Mesothelial cell of epicardium (in vitro differentiated cells): ENCODE measurements around the gene ENPP6. TPM values are rescaled to one million over a fixed set of nuclear protein-coding genes. Genes with fewer than 3 reads are reported as not detected.

Source experiments
- DNase-seq, 2 experiments: peaks; one replicate each; pipeline ENCODE4 v3.0.0; 2021; ENCODE audit warnings: low spot score in 2 of 2; ENCODE audit not compliant: unreplicated experiment in 2 of 2
- H3K27ac Mint-ChIP-seq: 2 replicates; pipeline ENCODE4 v1.8.0; 2021; ENCODE audit warnings: mixed read lengths
- H3K27me3 Mint-ChIP-seq: 2 replicates; pipeline ENCODE4 v1.8.0; 2021; ENCODE audit warnings: low read depth, mixed read lengths
- H3K36me3 Mint-ChIP-seq: 2 replicates; pipeline ENCODE4 v1.8.0; 2021; ENCODE audit warnings: mixed read lengths
- H3K4me1 Mint-ChIP-seq: 2 replicates; pipeline ENCODE4 v1.8.0; 2021; ENCODE audit warnings: mixed read lengths
- H3K4me3 Mint-ChIP-seq: 2 replicates; pipeline ENCODE4 v1.8.0; 2021; ENCODE audit warnings: mild to moderate bottlenecking, moderate library complexity, mixed read lengths
- H3K9me3 Mint-ChIP-seq: 2 replicates; pipeline ENCODE4 v1.8.0; 2021; ENCODE audit warnings: mixed read lengths
- total RNA-seq: library from RNA; stranded (reverse); gene quantifications from 3 replicates; pipeline ENCODE4 v1.2.1, GENCODE V29; 2021
- TF ChIP-seq, protein P1 (sequence below): fragments of 200-600 bp; sonication (generic); IDR thresholded peaks from one replicate; pipeline ENCODE4 v1.5.0; 2021; ENCODE audit warnings: antibody characterized with exemption; ENCODE audit not compliant: unreplicated experiment

Gene ENPP6
- total RNA-seq, 1 donor from 2014 or later = 0.11 TPM

GRCh38 chr4:184196730-184197385 is 20.8 kb downstream of the ENPP6 start:
- peaks cover 7% of the 10 kb centered on the region for H3K9me3 Mint-ChIP-seq
- H3K27me3 Mint-ChIP-seq = no peaks in the 10 kb centered on the region
- no peak for DNase-seq
- peaks cover 30% of the 10 kb centered on the region for H3K4me1 Mint-ChIP-seq
- peak overlapping the region; percentile 44 for H3K27ac Mint-ChIP-seq
- peaks cover 2% of the 10 kb centered on the region for H3K36me3 Mint-ChIP-seq
- H3K4me3 Mint-ChIP-seq = no peak overlapping the region
- TF ChIP-seq, protein P1, sequence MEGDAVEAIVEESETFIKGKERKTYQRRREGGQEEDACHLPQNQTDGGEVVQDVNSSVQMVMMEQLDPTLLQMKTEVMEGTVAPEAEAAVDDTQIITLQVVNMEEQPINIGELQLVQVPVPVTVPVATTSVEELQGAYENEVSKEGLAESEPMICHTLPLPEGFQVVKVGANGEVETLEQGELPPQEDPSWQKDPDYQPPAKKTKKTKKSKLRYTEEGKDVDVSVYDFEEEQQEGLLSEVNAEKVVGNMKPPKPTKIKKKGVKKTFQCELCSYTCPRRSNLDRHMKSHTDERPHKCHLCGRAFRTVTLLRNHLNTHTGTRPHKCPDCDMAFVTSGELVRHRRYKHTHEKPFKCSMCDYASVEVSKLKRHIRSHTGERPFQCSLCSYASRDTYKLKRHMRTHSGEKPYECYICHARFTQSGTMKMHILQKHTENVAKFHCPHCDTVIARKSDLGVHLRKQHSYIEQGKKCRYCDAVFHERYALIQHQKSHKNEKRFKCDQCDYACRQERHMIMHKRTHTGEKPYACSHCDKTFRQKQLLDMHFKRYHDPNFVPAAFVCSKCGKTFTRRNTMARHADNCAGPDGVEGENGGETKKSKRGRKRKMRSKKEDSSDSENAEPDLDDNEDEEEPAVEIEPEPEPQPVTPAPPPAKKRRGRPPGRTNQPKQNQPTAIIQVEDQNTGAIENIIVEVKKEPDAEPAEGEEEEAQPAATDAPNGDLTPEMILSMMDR = no peak

GRCh38 chr4:184193556-184194525 is 23.8 kb downstream of the ENPP6 start:
- TF ChIP-seq, protein P1 = no peak
- Mint-ChIP-seq H3K4me3 (no peak overlapping the region), H3K27me3 (no peaks in the 10 kb centered on the region), H3K27ac (no peak overlapping the region), H3K9me3 (peaks cover 7% of the 10 kb centered on the region), H3K36me3 (peaks cover 2% of the 10 kb centered on the region), H3K4me1 (peaks cover 45% of the 10 kb centered on the region)
- DNase-seq = no peak

GRCh38 chr4:184192933-184193332 is 24.7 kb downstream of the ENPP6 start:
- Mint-ChIP-seq H3K9me3 (peaks cover 7% of the 10 kb centered on the region), H3K27me3 (no peaks in the 10 kb centered on the region), H3K4me1 (peaks cover 47% of the 10 kb centered on the region), H3K27ac (no peak overlapping the region), H3K4me3 (no peak overlapping the region), H3K36me3 (peaks cover 2% of the 10 kb centered on the region)
- TF ChIP-seq, protein P1 = no peak
- DNase-seq = no peak

DNA sequence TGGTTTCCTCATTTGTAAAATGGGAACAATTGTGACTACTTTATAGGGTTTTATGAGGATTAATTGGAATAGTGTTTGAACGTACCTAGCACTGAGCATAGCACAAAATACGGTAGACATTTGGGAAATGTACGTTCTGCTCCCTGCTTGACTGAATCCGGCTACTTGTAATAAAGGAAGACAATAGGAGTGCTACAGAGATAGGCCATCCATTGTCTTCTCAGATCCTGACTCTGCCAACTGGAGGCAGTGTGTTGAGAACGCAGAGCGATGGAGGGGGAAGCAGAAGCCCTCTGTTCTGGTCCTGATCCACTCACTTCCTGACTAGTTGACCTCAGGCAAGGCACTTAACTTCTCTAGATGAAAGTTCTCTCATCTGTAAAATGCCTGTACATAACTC is 26.4 kb downstream of the ENPP6 start:
- DNase-seq = no peak
- no peak overlapping the region for H3K27ac Mint-ChIP-seq
- no peaks in the 10 kb centered on the region for H3K27me3 Mint-ChIP-seq
- H3K36me3 Mint-ChIP-seq = peaks cover 2% of the 10 kb centered on the region
- peaks cover 30% of the 10 kb centered on the region for H3K4me1 Mint-ChIP-seq
- no peak overlapping the region for H3K4me3 Mint-ChIP-seq
- peaks cover 10% of the 10 kb centered on the region for H3K9me3 Mint-ChIP-seq
- TF ChIP-seq, protein P1 = no peak

GRCh38 chr4:184190711-184191110 is 27.0 kb downstream of the ENPP6 start:
- TF ChIP-seq, protein P1 = no peak
- no peaks in the 10 kb centered on the region for H3K27me3 Mint-ChIP-seq
- H3K4me1 Mint-ChIP-seq = peaks cover 27% of the 10 kb centered on the region
- DNase-seq = no peak
- H3K9me3 Mint-ChIP-seq = peaks cover 12% of the 10 kb centered on the region
- no peak overlapping the region for H3K4me3 Mint-ChIP-seq
- no peak overlapping the region for H3K27ac Mint-ChIP-seq
- peaks cover 2% of the 10 kb centered on the region for H3K36me3 Mint-ChIP-seq
